ENCODE data around the gene CDT1. TPM values are rescaled to one million over a fixed set of nuclear protein-coding genes. Genes with fewer than 3 reads are reported as not detected.

Gene CDT1
- total and polyA plus RNA-seq, 5 donors = 0.27 to 3.1 (median 0.67) TPM

GRCh38 chr16:88844419-88845036, 40.9 kb downstream of the CDT1 start:
- 76% methylated on average over 11 of the region's 11 CpGs for WGBS
- Histone ChIP-seq H3K4me3 (ENCODE audit: low read length) (no peak overlapping the region), H3K4me1 (ENCODE audit: control insufficient read depth, insufficient read depth, low read length) (no peaks in the 10 kb centered on the region), H3K9me3 (ENCODE audit: control insufficient read depth, low read length) (no peaks in the 10 kb centered on the region), H3K27me3 (ENCODE audit: control insufficient read depth, insufficient read depth) (no peaks in the 10 kb centered on the region), H3K27ac (ENCODE audit: low read length) (no peak overlapping the region)
- DNase-seq = no peak
- intact Hi-C loops (cut with DNase I) = no loop called here
- ATAC-seq = no peak

GRCh38 chr16:88846088-88846487, 42.5 kb downstream of the CDT1 start:
- Histone ChIP-seq H3K27ac (ENCODE audit: low read length) (no peak overlapping the region), H3K27me3 (ENCODE audit: control insufficient read depth, insufficient read depth) (no peaks in the 10 kb centered on the region), H3K9me3 (ENCODE audit: control insufficient read depth, low read length) (no peaks in the 10 kb centered on the region), H3K4me1 (ENCODE audit: control insufficient read depth, insufficient read depth, low read length) (no peaks in the 10 kb centered on the region), H3K4me3 (ENCODE audit: low read length) (no peak overlapping the region)
- intact Hi-C loops (cut with DNase I) = no loop called here
- WGBS = 97% methylated on average over 9 of the region's 9 CpGs
- ATAC-seq = no peak
- DNase-seq = no peak

- Histone ChIP-seq H3K9me3 (ENCODE audit: control insufficient read depth, low read length) (no peaks in the 10 kb centered on the region), H3K4me1 (ENCODE audit: control insufficient read depth, insufficient read depth, low read length) (no peaks in the 10 kb centered on the region), H3K27ac (ENCODE audit: low read length) (no peak overlapping the region), H3K4me3 (ENCODE audit: low read length) (no peak overlapping the region), H3K27me3 (ENCODE audit: control insufficient read depth, insufficient read depth) (no peaks in the 10 kb centered on the region)
- 95% methylated on average over 18 of the region's 18 CpGs for WGBS
- DNase-seq (no peak), ATAC-seq (peak in 1 of 2 donors; percentile 21)
- intact Hi-C loops (cut with DNase I) = no loop called here
These were observed 44.1 kb downstream of the CDT1 start for GRCh38 chr16:88847654-88848053.

DNA sequence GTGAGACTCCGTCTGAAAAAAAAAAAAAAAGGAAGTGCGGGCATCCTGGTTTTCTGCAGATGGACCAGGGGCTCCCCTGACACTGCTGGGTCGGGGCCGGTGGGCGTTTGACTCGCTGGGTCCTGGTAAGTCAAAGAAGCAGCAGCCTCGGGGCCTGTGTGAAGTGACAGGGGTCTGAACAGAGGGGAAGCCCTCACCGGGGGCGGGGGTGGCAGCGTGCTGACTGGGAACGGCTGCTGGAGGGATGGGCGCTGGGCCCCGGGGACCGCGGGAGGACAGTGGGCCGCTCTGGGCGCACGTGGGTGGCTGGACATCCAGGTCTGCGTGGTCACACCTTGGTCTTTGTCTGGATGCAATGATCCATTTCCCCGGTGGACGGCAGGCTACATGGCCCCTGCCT, 45.0 kb downstream of the CDT1 start:
- H3K27ac ChIP-seq (ENCODE audit: low read length) = no peak overlapping the region
- no peak for ATAC-seq

DNA sequence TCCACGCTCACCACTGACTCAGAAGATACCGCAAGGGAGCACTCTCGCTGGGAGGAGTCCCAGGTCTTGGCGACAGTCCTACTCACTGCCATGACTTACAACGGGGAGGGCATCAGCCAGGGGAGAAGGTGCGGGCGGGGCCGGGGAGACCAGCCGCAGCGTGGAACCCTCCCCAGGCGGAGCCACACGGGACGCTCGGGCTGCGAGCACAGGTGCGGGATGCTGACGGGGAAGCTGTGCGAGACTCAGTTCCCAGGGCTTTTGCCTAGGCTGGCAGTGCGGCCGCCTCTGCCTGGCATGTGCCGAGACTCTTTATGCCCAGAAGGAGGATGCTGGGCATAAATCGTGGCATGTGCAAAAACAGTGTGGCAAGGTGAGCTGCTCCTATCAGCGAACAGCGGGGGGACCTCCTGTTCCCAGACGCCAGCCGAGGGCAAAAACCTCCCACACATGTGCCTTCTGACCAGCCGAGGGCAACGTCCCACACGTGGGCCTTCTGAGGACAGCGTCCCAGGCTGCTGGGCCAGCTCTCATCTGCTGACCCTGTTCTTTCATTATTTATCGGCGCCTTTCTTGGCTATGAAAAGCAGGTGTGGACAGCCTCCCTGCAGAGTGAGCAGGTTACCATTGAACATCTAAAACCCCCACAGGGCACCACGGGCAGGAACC, 47.1 kb downstream of the CDT1 start:
- no peak for ATAC-seq
- no peaks in the 10 kb centered on the region for H3K9me3 ChIP-seq (ENCODE audit: control insufficient read depth, low read length)
- intact Hi-C loops (cut with DNase I) = no loop called here

More for the DNA sequence above, 45.0 kb downstream of the CDT1 start:
- DNase-seq = no peak
- 91% methylated on average over 21 of the region's 21 CpGs for WGBS
- H3K9me3 ChIP-seq (ENCODE audit: control insufficient read depth, low read length) = no peaks in the 10 kb centered on the region
- no peak overlapping the region for H3K4me3 ChIP-seq (ENCODE audit: low read length)
- intact Hi-C loops (cut with DNase I) = no loop called here
- no peaks in the 10 kb centered on the region for H3K4me1 ChIP-seq (ENCODE audit: control insufficient read depth, insufficient read depth, low read length)
- no peaks in the 10 kb centered on the region for H3K27me3 ChIP-seq (ENCODE audit: control insufficient read depth, insufficient read depth)

GRCh38 chr16:88851616-88852015, 48.0 kb downstream of the CDT1 start:
- DNase-seq (no peak), ATAC-seq (no peak)
- intact Hi-C loops (cut with DNase I) = no loop called here
- no peaks in the 10 kb centered on the region for H3K27me3 ChIP-seq (ENCODE audit: control insufficient read depth, insufficient read depth)
- H3K9me3 ChIP-seq (ENCODE audit: control insufficient read depth, low read length) = no peaks in the 10 kb centered on the region
- no peak overlapping the region for H3K27ac ChIP-seq (ENCODE audit: low read length)
- no peaks in the 10 kb centered on the region for H3K4me1 ChIP-seq (ENCODE audit: control insufficient read depth, insufficient read depth, low read length)
- no peak overlapping the region for H3K4me3 ChIP-seq (ENCODE audit: low read length)
- 95% methylated on average over 19 of the region's 19 CpGs for WGBS

More for the DNA sequence above, 47.1 kb downstream of the CDT1 start:
- H3K4me3 ChIP-seq (ENCODE audit: low read length) = no peak overlapping the region
- WGBS = 95% methylated on average over 33 of the region's 33 CpGs
- no peak for DNase-seq
- no peaks in the 10 kb centered on the region for H3K4me1 ChIP-seq (ENCODE audit: control insufficient read depth, insufficient read depth, low read length)
- no peak overlapping the region for H3K27ac ChIP-seq (ENCODE audit: low read length)
- no peaks in the 10 kb centered on the region for H3K27me3 ChIP-seq (ENCODE audit: control insufficient read depth, insufficient read depth)

DNA sequence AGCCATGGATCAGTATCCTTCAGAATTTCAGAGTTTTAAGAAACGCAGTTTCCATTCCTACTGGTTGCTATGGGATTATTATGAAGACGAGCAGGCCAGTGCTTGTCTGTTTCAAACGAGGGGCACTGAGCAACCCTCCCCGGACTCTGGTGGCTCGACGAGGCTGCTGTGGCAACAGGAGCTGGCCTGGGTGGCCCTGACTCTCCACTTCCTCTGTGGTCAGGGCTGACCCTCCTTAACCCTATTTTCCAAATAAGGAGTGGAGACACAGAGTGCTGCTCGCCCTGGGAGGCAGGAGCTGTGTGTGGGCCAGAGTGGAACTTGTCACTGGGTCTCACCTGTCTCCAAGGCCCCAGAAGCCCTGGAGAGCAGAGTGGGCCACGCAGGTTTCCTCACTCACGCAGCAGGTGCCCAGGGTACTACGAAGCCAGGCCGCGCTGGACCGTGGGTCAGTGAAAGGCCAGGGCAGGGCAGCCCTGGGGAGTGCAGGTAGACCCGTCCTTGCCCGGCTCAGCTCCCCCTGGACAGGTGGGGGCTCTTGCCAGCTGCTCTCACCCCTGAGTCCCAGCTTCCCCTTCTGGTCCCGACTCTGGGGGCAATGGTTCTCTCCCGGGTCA, 49.8 kb downstream of the CDT1 start:
- no peak for ATAC-seq
- Histone ChIP-seq H3K27me3 (ENCODE audit: control insufficient read depth, insufficient read depth) (no peaks in the 10 kb centered on the region), H3K4me3 (ENCODE audit: low read length) (no peak overlapping the region), H3K4me1 (ENCODE audit: control insufficient read depth, insufficient read depth, low read length) (peaks cover 5% of the 10 kb centered on the region), H3K9me3 (ENCODE audit: control insufficient read depth, low read length) (no peaks in the 10 kb centered on the region), H3K27ac (ENCODE audit: low read length) (no peak overlapping the region)
- WGBS = 79% methylated on average over 17 of the region's 17 CpGs
- DNase-seq = peak in 1 of 3 donors; percentile 70
- intact Hi-C loops (cut with DNase I) = no loop called here

DNA sequence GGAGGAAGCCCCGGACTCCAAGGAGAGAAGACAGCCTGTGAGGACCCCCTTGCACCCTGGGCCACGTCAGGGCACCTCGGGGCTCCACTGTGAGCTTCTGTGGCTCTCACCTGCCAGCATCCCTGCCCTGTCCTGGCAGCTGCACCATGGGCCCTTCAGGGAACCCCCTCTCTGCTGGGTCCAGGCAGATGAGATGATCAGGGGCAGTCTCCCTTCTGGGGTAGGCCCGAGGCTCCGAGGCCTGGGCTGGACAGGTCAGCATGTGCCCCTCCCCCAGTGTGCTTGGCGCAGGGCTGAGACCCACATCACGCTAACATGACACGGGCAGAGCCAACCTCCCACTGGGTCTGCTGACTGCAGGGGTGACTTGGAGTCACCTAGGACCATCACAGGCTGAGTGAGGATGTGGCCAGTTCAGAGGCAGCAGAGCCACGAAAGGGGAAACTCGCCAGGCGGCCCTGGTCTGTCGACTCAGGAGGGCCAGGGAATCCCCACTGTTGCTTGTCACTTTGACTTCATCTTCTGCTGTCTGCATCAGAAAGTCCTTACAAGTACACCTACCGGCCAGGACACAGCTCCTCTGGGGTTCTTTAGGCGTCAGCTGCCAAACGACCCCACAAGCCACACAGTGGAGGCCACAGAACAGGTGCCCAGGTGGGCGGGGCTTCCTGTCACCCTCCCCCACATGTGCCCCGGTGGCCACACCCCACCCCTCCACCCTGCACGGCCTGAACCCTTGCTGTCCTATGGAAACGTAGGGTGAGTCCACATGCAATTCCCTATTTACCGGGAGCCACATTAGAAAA, 50.9 kb downstream of the CDT1 start:
- Histone ChIP-seq H3K4me1 (ENCODE audit: control insufficient read depth, insufficient read depth, low read length) (peaks cover 5% of the 10 kb centered on the region), H3K9me3 (ENCODE audit: control insufficient read depth, low read length) (no peaks in the 10 kb centered on the region), H3K4me3 (ENCODE audit: low read length) (no peak overlapping the region), H3K27ac (ENCODE audit: low read length) (no peak overlapping the region), H3K27me3 (ENCODE audit: control insufficient read depth, insufficient read depth) (no peaks in the 10 kb centered on the region)
- ATAC-seq (no peak), DNase-seq (peak in 1 of 3 donors; percentile 58)
- intact Hi-C loops (cut with DNase I) = no loop called here
- WGBS = 71% methylated on average over 20 of the region's 20 CpGs

DNA sequence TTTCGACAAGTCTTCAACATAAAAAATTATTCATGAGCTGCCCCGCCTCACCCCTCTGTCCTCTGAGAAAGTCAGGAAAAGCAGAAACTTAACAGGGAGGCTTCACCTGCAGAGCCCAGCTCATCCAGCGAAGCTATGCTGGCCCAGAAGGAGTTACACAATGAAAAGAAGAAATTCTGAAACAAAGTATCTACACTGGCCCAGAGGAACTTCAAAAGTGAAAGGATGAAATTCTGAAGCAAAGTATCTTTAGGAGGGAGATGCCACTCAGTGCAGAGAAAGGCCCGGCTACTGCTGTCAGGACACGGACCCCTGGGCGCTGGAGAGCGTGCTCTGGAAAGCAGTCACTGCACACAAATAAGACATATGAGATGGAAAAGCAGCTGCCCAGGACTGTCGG, 51.6 kb downstream of the CDT1 start:
- H3K27ac ChIP-seq (ENCODE audit: low read length) = no peak overlapping the region
- H3K27me3 ChIP-seq (ENCODE audit: control insufficient read depth, insufficient read depth) = no peaks in the 10 kb centered on the region
- ATAC-seq (no peak), DNase-seq (no peak)
- H3K4me1 ChIP-seq (ENCODE audit: control insufficient read depth, insufficient read depth, low read length) = peaks cover 5% of the 10 kb centered on the region
- intact Hi-C loops (cut with DNase I) = no loop called here
- WGBS = 87% methylated on average over 8 of the region's 8 CpGs
- H3K9me3 ChIP-seq (ENCODE audit: control insufficient read depth, low read length) = no peaks in the 10 kb centered on the region
- no peak overlapping the region for H3K4me3 ChIP-seq (ENCODE audit: low read length)

GRCh38 chr16:88855736-88856121, 52.1 kb downstream of the CDT1 start:
- ATAC-seq (no peak), DNase-seq (peak in 1 of 3 donors; percentile 64)
- Histone ChIP-seq H3K9me3 (ENCODE audit: control insufficient read depth, low read length) (no peaks in the 10 kb centered on the region), H3K27ac (ENCODE audit: low read length) (no peak overlapping the region), H3K4me1 (ENCODE audit: control insufficient read depth, insufficient read depth, low read length) (peaks cover 5% of the 10 kb centered on the region), H3K4me3 (ENCODE audit: low read length) (peak overlapping the region; percentile 63), H3K27me3 (ENCODE audit: control insufficient read depth, insufficient read depth) (no peaks in the 10 kb centered on the region)
- intact Hi-C loops (cut with DNase I) = no loop called here
- WGBS = 86% methylated on average over 13 of the region's 13 CpGs
